GM21360 (cell line): Measurements from ENCODE around the gene NOTCH3.

ENCODE experiments used
- ATAC-seq: cut with Tn5 transposase; IDR thresholded peaks from one replicate; pipeline ENCODE4 v1.9.1; 2021; ENCODE audit warnings: mild to moderate bottlenecking, moderate library complexity; ENCODE audit not compliant: unreplicated experiment

Gene NOTCH3

GRCh38 chr19:15170345-15170744, 30.4 kb downstream of the NOTCH3 start:
- no peak for ATAC-seq

- ATAC-seq = no peak
These were observed 31.1 kb downstream of the NOTCH3 start for GRCh38 chr19:15169541-15170285.

- no peak for ATAC-seq
These were observed 34.1 kb downstream of the NOTCH3 start for GRCh38 chr19:15166700-15167099.

GRCh38 chr19:15161028-15161984, 39.5 kb downstream of the NOTCH3 start:
- ATAC-seq = no peak

- no peak for ATAC-seq
These were observed 41.5 kb downstream of the NOTCH3 start for GRCh38 chr19:15159251-15159650.

- no peak for ATAC-seq
These were observed 44.4 kb downstream of the NOTCH3 start for GRCh38 chr19:15156391-15156790.

- ATAC-seq = no peak
These were observed 45.5 kb downstream of the NOTCH3 start for GRCh38 chr19:15155296-15155695.

GRCh38 chr19:15154002-15154612, 46.7 kb downstream of the NOTCH3 start:
- no peak for ATAC-seq

- no peak for ATAC-seq
These were observed 51.1 kb downstream of the NOTCH3 start for GRCh38 chr19:15149737-15150136.

GRCh38 chr19:15147090-15147489, 53.7 kb downstream of the NOTCH3 start:
- ATAC-seq = no peak

GRCh38 chr19:15144046-15144646, 56.6 kb downstream of the NOTCH3 start:
- ATAC-seq = no peak

- ATAC-seq = no peak
These were observed 58.5 kb downstream of the NOTCH3 start for GRCh38 chr19:15142313-15142712.

GRCh38 chr19:15141143-15141542, 59.7 kb downstream of the NOTCH3 start:
- ATAC-seq = no peak

- no peak for ATAC-seq
These were observed 62.4 kb downstream of the NOTCH3 start for GRCh38 chr19:15138427-15138826.

- ATAC-seq = no peak
These were observed 63.0 kb downstream of the NOTCH3 start for GRCh38 chr19:15137777-15138176.

- ATAC-seq = no peak
These were observed 64.4 kb downstream of the NOTCH3 start for GRCh38 chr19:15136234-15136954.

- ATAC-seq = no peak
These were observed 70.8 kb downstream of the NOTCH3 start for GRCh38 chr19:15129856-15130585.

- no peak for ATAC-seq
These were observed 72.5 kb downstream of the NOTCH3 start for GRCh38 chr19:15128162-15128770.

- no peak for ATAC-seq
These were observed 74.5 kb downstream of the NOTCH3 start for GRCh38 chr19:15126131-15126910.
